GM19438 (cell line): ENCODE data around the gene GRID2IP.
"Not testable (repeated sequence)": the region's sequence is repeated elsewhere in the genome, so short reads cannot be mapped to it uniquely, and the experiment has no call there.

Experiments used
- ATAC-seq: cut with Tn5 transposase; IDR thresholded peaks from one replicate; pipeline ENCODE4 v1.9.1; 2021; ENCODE audit warnings: low read depth; ENCODE audit not compliant: unreplicated experiment

Gene GRID2IP

DNA sequence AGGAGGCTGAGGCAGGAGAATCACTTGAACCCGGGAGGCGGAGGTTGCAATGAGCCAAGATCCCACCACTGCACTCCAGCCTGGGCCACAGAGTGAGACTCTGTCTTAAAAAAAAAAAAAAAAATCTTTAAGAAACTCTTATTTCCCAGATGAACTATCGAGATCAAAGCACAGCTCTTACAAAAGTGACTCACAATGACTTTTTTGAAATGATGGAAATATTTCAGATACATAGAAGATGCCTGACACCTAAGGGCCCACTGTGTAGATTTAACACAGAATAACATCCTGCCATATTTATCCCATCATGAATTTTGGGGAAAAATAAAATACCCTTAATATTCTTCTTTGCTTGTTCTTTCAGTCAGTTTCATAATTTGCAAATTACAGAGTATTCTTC, 92.6 kb downstream of the GRID2IP start:
- ATAC-seq, result not testable (repeated sequence)

DNA sequence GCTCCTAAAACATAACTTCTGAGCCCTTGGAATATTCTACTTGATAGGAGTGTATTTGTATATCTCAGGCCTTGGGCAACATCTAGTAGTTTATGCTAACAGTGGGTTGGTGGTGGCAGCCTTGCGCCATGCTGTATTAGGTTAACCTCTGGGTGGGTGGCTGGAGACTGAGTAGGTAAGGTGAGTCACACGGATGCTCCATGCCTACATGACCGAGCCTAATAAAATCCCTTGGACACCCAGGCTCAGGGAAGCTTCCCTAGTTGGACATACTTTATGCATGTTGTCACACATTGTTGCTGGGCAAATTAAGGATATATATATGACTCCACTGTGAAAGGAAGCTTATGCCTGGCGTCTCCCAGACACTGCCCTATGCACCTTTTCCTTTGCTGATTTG, 97.5 kb downstream of the GRID2IP start:
- no peak for ATAC-seq

DNA sequence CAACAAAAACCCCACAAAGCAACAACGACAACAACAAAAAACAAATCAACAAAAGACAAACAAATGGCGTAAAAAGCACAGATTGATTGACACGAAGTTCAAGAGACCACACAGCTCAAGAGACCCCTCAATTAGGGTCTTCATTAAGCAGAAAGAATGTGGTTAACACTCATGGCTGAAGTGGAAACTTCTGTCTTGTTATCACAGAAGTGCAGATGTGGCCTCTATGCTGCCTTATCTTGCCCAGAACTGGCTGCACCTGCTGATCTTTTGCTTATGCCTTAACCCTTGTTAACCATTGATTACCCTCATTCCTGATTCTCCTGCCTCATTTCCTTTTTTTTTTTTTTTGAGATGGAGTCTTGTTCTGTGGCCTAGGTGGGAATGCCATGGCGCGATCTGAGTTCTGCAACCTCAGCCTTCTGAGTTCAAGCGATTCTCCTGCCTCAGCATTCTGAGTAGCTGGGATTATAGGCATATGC, 100.0 kb downstream of the GRID2IP start:
- ATAC-seq, result no peak

DNA sequence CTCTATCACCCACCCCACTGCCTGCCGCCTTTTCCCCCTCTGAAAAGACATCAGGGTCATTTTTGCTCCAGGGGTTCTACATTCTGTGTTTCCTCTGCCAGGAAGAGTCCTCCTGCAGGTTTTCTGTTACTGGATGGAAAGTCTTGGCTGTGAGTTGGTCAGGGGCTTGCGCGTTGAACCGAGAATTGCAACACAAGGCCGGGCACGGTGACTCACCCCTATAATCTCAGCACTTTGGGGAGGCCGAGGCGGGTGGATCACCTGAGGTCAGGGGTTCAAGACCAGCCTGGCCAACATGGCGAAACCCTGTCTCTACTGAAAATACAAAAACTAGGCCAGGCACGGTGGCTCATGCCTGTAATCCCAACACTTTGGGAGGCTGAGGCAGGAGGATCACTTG, 100.7 kb downstream of the GRID2IP start:
- ATAC-seq, result not testable (repeated sequence)

DNA sequence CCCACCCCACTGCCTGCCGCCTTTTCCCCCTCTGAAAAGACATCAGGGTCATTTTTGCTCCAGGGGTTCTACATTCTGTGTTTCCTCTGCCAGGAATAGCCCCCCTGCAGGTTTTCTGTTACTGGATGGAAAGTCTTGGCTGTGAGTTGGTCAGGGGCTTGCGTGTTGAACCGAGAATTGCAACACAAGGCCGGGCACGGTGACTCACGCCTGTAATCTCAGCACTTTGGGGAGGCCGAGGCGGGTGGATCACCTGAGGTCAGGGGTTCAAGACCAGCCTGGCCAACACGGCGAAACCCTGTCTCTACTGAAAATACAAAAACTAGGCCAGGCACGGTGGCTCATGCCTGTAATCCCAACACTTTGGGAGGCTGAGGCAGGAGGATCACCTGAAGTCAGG, 101.4 kb downstream of the GRID2IP start:
- not testable (repeated sequence) for ATAC-seq

DNA sequence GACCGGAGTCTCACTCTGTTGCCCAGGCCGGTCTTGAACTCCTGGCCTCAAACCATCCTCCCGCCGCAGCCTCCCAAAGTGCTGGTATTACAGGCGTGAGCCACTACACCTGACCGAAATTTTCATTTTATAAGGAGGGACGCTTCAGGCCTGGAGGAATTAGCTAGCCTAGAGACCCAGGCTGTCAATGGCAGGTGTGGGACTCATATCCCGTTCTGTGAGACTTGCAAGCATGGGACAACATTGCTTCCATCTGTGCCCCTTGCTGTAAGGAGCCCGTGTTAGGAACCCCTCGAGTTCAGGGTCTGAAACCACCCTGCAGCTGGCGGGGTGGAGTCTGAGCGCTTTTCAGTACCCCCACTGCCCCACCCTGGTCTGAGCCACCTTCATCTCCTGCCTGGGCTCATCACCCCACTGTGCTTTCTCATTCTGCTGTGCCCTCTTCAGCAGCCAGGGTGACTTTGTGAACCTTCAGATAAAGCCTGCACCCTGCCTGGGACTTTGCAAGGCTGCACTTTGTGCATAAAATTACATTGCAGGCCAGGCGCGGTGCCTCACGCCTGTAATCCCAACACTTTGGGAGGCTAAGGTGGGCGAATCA, 102.2 kb downstream of the GRID2IP start:
- no peak for ATAC-seq

DNA sequence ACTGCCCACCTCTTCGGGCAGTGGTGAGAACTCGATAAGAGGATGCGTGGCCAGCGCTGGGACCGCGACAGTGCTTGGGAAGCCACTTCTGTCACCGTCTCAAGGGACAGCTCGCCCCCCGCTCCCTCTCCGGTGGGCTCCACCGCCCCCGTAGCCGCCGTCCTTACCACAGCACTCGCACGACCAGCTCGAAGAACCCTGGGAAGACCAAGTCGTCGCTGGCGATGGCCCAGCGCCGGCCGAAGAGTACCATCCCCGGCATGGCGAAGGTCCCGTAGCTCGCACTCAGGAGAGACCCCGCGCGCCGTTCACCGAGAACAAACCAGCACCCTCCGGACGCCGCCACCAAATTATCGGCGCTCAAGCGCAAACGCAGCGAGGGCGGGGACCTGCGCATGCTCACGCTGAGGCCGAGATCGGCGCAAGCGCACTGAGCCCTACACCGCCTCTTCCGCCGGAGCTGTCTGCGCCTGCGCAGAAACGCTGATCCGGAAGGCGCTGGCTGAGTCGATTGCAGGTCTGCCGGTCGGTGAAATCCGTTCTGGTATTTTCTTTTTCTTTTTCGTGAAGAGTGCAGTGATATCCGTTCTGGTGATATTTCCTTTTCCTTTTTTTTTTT, 103.6 kb downstream of the GRID2IP start, which contains the start of gene DAGLB:
Gene DAGLB, minus strand, starts transcription at position 374 of the 619 bp plus-strand sequence. Its CDS starts 112 bp downstream, at position 262.
- peak; percentile 77 for ATAC-seq
